Measurements from ENCODE around the gene POU4F1.
"Not testable (repeated sequence)": the region's sequence is repeated elsewhere in the genome, so short reads cannot be mapped to it uniquely, and the experiment has no call there.

POU4F1 gene, protein sequence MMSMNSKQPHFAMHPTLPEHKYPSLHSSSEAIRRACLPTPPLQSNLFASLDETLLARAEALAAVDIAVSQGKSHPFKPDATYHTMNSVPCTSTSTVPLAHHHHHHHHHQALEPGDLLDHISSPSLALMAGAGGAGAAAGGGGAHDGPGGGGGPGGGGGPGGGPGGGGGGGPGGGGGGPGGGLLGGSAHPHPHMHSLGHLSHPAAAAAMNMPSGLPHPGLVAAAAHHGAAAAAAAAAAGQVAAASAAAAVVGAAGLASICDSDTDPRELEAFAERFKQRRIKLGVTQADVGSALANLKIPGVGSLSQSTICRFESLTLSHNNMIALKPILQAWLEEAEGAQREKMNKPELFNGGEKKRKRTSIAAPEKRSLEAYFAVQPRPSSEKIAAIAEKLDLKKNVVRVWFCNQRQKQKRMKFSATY

GRCh38 chr13:78603240-78603957 is at the start of gene POU4F1:
Gene POU4F1, minus strand, starts transcription at chr13:78603552. Its CDS starts 226 bp downstream, at chr13:78603326.
- DNase-seq (ENCODE audit: low read depth in 2 of 2): peak in 1 of 2 donors; percentile 35

DNA sequence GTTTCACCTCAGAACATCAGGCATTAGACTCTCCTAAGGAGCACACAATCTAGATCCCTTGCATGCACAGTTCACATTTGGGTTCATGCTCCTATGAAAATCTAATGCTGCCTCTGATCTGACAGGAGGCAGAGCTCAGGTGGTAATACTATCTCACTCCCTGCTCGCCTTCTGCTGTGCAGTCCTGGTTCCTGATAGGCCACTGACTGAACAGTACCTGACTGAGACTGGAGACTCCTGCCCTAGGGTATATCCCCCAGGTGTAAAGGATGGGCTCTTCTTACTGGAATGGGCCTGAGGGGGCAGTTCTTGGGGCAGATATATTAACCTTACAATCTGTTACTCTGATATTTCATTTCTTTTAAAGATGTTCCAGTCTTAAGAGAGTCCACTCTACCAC is 49.3 kb upstream of the POU4F1 start:
- no peak for DNase-seq (ENCODE audit: low read depth in 2 of 2)

GRCh38 chr13:78650717-78651083 is 47.3 kb upstream of the POU4F1 start:
- DNase-seq (ENCODE audit: low read depth in 2 of 2): no peak

DNA sequence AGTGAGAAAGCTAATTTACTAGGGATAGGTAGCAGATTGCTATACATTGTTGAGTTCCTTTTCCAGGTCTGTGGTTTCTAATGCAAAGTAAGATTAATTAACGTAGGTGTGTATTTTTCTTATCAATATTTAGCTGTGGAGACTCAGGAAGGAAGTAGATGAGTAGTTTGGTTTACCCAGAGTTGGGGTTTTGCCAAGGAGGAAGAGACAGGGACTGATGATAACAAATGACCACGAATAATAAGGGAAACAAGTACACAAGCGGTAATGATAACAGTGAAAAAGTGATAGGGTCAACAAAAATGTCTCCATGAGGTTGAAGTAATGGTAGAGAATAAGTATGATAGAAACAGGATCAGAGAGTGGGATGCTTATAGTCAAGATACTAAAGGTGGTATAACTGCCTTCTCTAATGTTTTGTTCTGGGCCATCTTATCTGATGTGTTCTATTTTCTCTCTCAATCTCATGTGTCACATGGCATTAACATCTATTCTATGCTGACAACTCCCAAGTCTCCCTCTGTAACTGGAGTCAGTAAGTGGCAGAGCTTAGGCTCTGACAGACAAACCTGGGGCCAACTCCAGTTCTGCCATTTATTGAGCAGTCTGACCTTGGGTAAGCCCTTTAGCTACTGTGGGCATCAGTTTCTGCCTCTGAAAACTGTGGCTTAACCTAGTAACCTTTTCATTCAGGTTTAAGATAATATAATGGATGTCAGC is 46.8 kb upstream of the POU4F1 start:
- no peak for DNase-seq (ENCODE audit: low read depth in 2 of 2)

DNA sequence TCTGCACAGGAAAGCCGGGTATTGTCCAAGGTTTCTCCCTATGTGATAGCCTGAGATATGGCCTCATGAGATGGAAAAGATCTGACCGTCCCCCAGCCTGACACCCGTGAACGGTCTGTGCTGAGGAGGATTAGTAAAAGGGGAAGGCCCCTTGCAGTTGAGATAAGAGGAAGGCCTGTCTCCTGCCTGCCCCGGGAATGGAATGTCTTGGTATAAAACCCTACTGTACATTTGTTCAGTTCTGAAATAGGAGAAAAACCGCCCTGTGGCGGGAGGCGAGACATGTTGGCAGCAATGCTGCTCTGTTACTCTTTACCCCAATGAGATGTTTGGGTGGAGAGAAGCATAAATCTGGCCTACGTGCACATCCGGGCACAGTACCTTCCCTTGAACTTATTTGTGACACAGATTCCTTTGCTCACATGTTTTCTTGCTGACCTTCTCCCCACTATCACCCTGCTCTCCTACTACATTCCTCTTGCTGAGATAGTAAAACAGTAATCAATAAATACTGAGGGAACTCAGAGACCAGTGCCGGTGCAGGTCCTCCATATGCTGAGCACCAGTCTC is 43.8 kb upstream of the POU4F1 start:
- not testable (repeated sequence) for DNase-seq (ENCODE audit: low read depth in 2 of 2)

DNA sequence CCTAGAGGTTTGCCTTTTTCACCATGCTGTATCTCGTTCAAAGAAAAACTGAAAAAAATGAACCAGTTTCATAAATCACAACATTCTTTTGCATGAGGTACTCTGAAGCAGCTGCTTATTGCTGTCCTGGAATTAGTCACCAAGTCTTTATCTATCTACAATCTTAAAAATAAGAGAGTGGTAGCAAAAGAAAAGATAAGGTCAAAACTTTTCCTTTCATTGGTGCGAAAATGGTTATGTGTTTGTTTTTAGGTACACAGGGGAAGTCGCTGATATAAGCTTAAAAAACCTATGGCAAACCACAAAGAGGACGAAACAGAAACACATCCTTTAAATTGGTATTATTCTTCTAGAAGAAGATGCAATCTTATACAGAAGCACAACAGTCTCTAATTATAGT is 34.9 kb upstream of the POU4F1 start:
- DNase-seq (ENCODE audit: low read depth in 2 of 2): no peak

- no peak for DNase-seq (ENCODE audit: low read depth in 2 of 2)
Observed at GRCh38 chr13:78636495-78636894, 33.1 kb upstream of the POU4F1 start.

- no peak for DNase-seq (ENCODE audit: low read depth in 2 of 2)
Observed at GRCh38 chr13:78632996-78633395, 29.6 kb upstream of the POU4F1 start.

GRCh38 chr13:78631077-78631476 is 27.7 kb upstream of the POU4F1 start:
- DNase-seq (ENCODE audit: low read depth in 2 of 2): no peak

GRCh38 chr13:78630511-78630910 is 27.2 kb upstream of the POU4F1 start:
- DNase-seq (ENCODE audit: low read depth in 2 of 2): no peak

GRCh38 chr13:78625384-78625783 is 22.0 kb upstream of the POU4F1 start:
- DNase-seq (ENCODE audit: low read depth in 2 of 2): no peak

GRCh38 chr13:78623132-78623531 is 19.8 kb upstream of the POU4F1 start:
- DNase-seq (ENCODE audit: low read depth in 2 of 2): no peak

DNA sequence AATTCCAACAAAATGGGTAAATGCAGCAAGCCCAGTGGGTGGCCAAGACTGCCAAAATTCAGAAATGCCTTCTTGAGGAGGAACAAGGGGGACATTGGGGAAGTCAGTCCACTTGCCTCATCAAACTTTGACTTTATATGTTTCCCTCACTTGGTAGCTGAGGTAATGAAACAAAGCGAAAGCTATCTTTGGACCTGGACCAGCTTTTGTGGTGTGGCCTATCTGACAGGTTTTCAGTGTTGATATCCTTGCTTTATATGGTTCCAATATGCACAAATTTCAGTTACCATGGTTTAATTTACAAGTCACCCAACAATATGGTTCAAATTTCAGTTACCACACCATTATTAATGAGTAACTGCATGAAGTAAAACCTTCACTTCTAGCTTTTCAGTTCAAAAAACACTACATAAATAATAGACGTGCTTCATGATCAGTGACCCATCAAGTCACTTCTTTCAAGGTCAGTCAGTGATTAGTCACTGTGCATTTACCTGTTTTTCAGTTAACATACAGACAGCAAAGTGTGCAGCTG is 17.7 kb upstream of the POU4F1 start:
- no peak for DNase-seq (ENCODE audit: low read depth in 2 of 2)

GRCh38 chr13:78618411-78618810 is 15.1 kb upstream of the POU4F1 start:
- no peak for DNase-seq (ENCODE audit: low read depth in 2 of 2)

GRCh38 chr13:78611040-78611439 is 7.7 kb upstream of the POU4F1 start:
- no peak for DNase-seq (ENCODE audit: low read depth in 2 of 2)

DNA sequence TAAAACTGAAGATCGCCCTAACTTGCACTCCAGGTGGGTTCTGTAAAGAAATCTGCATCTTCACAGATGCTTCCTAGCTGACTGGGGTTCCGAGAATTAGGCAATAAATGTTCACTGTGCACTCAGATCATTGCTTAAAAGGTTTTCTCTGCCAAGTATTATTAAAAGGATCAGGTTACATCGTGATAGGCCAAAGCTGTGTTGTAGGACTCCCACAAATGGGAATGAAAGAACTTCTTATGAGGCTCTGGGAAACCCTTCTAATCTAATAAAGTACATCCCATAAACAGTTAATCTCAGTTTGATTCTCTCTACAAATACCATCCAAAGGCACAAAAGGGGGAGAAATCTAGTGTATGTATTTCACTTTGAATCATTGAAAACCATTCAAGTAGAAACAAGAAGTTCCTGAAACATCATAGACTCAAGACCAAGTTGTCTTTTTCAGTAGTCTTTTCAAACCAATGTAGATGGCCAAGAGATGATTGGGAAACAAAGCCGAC is 7.1 kb upstream of the POU4F1 start:
- DNase-seq (ENCODE audit: low read depth in 2 of 2): no peak

DNA sequence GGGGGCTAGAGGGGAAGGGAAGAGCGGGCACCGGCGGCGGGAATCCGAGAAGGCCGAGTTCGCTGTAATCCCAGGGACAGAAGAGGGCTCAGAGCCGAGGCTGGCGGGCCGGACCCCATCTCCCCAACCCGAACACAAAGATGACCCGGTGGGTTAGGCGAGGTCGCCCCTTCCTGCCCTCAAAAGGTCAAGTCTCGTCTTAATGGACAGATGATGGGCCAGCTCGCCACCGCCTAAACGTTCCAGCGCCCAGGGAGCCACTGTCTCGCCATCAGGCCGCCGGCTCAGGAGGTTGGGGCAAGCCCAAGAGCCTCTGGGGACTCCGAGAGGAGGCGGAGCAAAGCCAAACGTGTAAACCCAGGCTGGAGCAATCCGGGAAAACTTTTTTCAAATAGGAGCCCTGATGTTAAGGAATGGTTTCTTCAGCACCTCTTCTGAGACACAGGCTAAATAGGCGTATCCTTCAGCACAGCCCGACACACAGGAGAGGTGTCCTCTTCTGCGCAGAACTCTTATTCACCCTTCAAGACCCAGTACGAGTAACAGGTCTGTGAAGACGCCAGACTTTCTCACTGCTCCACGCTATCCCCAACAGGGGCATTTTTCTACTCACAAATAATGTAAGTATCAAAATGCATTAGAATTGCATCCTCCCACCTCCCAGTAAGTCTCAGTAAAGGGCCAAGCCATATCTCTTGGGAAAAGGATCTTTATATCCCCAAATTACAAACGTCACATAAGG is 6.3 kb upstream of the POU4F1 start:
- no peak for DNase-seq (ENCODE audit: low read depth in 2 of 2)

DNA sequence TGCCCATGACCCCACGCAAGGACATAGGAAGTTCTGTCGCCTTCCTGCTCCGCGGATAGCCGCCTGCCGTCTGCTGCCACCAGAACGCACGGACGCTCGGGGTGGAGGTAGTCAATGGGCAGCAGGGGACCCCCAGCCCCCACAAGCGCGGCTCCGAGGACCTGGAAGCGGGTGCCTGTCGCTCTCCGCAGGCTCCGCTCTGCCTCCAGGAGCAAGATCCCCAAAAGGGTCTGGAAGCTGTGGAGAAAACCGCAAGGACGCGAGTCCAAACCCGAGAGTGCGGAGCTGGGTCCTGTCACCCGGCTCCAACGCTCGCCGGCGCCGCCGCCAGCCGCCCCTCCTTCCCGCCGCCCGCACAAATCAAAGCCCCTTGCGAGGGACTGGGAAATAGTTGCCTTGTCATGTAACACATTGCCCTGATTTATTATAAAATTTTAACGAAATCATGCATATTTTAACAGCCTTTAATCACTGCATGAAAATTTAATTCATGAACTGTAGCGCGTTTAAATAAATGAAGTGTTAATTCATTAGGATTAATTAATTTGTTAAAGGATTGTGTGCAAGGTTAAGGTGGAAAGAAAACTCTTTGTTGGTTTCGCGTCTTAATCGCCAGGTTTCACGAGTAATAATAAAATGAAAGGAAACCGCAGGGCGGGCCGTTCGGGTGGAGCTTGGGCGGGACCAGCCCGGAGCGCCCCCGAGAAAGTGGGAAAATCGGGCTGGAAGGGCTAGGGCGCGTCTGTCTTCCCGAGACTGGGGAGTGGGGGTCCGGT is 5.5 kb upstream of the POU4F1 start:
- no peak for DNase-seq (ENCODE audit: low read depth in 2 of 2)

DNA sequence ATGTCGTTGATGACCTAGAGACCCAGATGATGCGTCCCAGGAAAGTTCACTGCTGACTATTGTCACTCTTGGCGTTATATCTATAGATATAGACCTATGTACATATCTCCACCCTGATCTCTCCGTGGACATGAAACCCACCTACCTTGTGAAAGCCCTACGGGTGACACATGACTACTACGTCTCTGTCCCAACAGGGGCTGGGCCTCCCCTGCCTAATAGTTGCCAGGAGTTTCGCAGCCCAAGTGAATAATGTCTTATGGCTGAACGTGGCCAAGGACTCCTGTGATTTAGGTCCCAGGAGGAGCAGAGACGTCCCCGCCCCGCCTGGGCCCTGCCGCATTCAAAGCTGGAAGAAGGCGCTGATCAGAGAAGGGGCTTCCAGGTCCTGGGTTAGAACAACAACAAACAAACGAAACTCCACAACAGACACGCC is 4.9 kb upstream of the POU4F1 start:
- no peak for DNase-seq (ENCODE audit: low read depth in 2 of 2)

Data from activated CD8-positive, alpha-beta memory T cell treated with anti-CD3 and anti-CD28 coated beads for 4 hours (primary cell).